ENCODE measurements around the gene PAIP2B.
"Not testable (repeated sequence)": the region's sequence is repeated elsewhere in the genome, so short reads cannot be mapped to it uniquely, and the experiment has no call there.

Gene PAIP2B, protein sequence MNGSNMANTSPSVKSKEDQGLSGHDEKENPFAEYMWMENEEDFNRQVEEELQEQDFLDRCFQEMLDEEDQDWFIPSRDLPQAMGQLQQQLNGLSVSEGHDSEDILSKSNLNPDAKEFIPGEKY

DNA sequence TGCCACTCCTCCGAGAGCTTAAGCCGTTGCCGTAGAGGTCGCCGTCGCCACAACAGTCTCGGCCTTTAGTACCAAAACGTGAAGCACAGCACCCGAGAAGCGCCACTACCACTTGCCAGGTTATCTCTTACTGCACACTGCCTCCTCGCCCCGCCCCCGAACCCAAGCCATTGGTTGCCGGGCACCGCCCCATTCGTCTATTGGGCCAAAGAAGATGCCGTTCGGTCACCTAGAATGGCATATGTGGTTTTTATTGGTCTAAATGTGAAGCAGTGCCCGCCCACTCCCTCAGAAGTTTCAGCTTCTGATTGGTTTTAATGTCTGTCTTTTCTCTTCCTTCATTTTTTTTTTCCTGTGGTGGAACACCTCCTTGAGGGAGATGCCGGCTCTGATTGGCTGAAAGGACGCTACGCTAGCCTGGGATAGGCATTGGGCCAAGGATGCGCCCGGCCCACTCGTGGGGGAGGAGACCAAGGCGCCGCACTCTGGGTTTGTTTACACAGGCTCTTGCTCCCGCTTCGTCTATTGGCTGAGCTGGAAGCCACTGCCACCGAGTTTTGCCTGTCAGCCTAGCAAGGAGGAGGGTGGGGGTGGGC lies at the start of gene PAIP2B:
Gene PAIP2B (minus strand): TSS at position 139 of the 596 bp plus-strand sequence. CDS start 24,514 bp downstream, outside the sequence.
- DNase-seq (ENCODE audit: low spot score) = peak; percentile 99

DNA sequence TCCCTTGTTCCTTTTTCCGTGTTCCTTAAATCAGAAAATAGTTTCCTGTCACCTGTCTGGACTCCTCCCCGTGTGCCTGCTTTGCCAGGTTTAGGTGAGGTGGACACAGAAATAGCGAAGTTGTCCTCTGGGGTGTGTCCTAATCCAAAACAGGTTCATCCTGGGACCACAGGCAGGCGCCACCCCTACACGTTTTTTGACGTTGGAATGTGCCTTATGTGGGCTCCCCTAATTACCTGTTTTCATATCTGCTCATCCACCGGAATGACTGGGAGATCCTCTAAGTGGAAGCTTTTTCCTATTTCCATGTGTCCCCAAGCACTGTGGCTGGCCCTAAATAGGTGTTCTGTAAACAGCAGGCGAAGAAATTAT lies 49.0 kb upstream of the PAIP2B start:
- no peak for DNase-seq (ENCODE audit: low spot score)

GRCh38 chr2:71269511-71270090 lies 42.7 kb upstream of the PAIP2B start:
- DNase-seq (ENCODE audit: low spot score) = no peak

- DNase-seq (ENCODE audit: low spot score) = no peak
Observed at GRCh38 chr2:71263386-71263785, 36.5 kb upstream of the PAIP2B start.

DNA sequence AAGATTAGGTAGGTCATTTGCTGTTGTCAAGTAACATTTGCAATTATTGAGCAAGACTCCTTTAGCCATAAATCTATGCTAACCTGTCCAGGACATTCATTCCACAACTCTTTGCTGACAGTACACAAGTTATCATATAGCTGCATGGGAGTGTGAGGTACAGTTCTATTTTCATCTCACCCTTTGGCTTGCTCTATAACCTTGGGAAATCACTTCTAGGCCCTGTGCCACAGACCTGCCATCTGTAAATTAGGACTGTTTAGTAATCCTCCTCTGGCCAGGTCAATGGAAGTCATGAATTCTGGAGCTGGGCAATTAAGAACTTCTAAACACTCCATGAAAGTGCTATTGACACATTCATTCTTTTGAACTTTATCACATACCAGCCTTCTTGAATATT lies 34.6 kb upstream of the PAIP2B start:
- no peak for DNase-seq (ENCODE audit: low spot score)

- DNase-seq (ENCODE audit: low spot score) = no peak
Observed at GRCh38 chr2:71256421-71256820, 29.5 kb upstream of the PAIP2B start.

DNA sequence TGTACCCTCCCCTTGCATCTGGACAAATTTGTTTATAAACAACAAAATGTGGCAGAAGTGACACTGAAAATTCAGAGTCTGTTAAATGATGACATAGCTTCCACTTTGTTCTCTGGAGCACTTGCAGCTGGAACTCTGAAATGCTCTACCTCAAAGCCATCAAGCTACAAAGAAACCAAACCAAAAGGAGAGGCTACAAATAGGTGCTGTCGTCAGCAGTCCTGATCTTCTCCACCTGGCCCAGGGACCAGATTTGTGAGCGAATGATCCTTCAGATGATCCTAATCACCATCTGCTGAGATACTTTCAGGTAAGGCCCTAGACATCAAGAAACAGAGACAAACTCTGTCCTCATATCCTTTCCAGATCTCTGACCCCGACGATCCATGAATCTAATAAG lies 27.9 kb upstream of the PAIP2B start:
- DNase-seq (ENCODE audit: low spot score) = no peak

GRCh38 chr2:71254078-71254477 lies 27.2 kb upstream of the PAIP2B start:
- DNase-seq (ENCODE audit: low spot score) = no peak

GRCh38 chr2:71253476-71253875 lies 26.6 kb upstream of the PAIP2B start:
- DNase-seq (ENCODE audit: low spot score) = no peak

DNA sequence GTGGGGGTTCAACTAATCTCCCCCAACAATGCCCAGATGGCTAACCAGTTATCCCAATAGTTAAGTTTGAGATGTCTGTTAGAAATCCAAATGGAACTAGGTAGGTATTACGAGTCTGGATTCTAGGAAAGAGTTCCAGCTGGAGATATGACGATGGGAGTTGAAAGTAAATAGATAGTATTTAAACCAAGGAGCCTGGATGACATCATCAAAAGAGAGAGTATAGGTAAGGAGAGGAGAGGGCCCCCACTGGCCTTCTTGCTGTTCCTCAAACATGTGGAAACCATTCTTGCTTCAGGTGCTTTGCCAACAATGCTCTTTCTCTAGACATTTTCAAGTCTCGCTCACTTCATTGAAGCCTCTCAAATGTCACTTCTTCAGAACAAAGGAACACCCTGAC lies 26.0 kb upstream of the PAIP2B start:
- no peak for DNase-seq (ENCODE audit: low spot score)

DNA sequence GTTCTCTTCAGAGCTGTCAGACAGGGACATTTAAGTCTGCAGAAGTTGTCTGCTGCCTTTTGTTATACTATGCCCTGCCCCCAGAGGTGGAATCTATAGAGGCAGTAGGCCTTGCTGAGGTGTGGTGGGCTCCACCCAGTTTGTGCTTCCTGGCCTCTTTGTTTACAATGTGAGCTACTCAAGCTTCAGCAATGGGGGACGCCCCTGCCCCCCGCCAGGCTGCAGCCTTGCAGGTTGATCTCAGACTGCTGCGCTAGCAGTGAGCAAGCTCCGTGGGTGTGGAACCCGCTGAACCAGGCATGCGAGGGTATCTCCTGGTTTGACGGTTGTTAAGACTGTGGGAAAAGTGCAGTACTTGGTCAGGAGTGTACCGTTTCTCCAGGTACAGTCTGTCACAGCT lies 24.0 kb upstream of the PAIP2B start:
- no peak for DNase-seq (ENCODE audit: low spot score)

GRCh38 chr2:71244302-71244660 lies 17.4 kb upstream of the PAIP2B start:
- DNase-seq (ENCODE audit: low spot score) = no peak

GRCh38 chr2:71243634-71244301 lies 16.9 kb upstream of the PAIP2B start:
- DNase-seq (ENCODE audit: low spot score) = no peak

- no peak for DNase-seq (ENCODE audit: low spot score)
Observed at GRCh38 chr2:71240794-71241193, 13.9 kb upstream of the PAIP2B start.

- no peak for DNase-seq (ENCODE audit: low spot score)
Observed at GRCh38 chr2:71238089-71238488, 11.2 kb upstream of the PAIP2B start.

- no peak for DNase-seq (ENCODE audit: low spot score)
Observed at GRCh38 chr2:71235930-71236587, 9.2 kb upstream of the PAIP2B start.

- DNase-seq (ENCODE audit: low spot score) = not testable (repeated sequence)
Observed at GRCh38 chr2:71233072-71233471, 6.2 kb upstream of the PAIP2B start.

DNA sequence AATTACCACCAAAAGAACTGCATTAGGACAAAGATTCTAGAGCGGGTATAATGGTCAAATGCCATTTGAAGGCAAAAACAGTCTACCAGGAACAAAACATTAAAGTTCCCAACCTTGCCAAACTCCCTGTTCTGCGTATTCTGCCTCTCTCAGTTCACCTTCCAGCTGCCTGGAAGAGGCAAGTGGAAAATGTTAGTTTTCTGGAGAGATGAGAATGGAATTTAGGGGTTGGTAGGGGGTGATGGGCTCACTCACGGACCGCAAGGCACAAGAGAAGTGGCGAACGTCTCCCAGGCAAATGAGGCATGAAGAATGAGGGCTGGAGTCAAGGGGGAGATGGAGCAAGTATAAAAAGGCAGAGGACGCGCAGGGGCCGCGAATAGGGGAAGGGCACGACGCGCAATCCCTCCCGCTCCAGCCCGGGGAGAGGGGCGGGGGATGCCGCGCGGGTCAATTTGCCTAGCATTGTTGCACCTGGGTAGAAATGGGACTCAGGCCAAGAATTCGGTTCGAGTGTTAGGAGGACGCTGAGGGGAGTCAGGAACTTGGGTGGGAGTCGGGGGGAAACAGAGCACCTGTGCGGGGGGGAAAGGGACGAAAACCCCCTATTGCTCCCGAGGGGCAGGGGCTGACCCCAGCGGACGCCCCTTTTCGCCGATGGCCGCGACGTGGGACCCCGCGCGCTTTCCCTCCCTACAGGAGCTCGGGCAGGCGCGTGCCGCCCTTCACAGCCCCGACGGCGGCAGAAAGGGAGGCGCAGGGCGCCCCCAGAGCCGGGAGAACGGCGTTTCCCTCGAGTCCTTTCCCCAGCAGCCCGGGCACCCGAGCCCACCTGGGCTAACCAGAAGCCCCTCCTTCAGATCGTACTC lies 573 bp downstream of the PAIP2B start:
- peak; percentile 5 for DNase-seq (ENCODE audit: low spot score)

GRCh38 chr2:71224935-71225334 lies 2.0 kb downstream of the PAIP2B start:
- no peak for DNase-seq (ENCODE audit: low spot score)

- no peak for DNase-seq (ENCODE audit: low spot score)
Observed at GRCh38 chr2:71224457-71224856, 2.4 kb downstream of the PAIP2B start.

GRCh38 chr2:71223767-71224333 lies 3.1 kb downstream of the PAIP2B start:
- no peak for DNase-seq (ENCODE audit: low spot score)

- DNase-seq (ENCODE audit: low spot score) = no peak
Observed at GRCh38 chr2:71220743-71221142, 6.2 kb downstream of the PAIP2B start.
